Endothelial cell (in vitro differentiated cells): ENCODE results near the gene LMF2. TPM values are rescaled to one million over a fixed set of nuclear protein-coding genes. Genes with fewer than 3 reads are reported as not detected.

ENCODE experiments used
- DNase-seq: peaks from one replicate; pipeline ENCODE4 v3.0.0; 2021; ENCODE audit warnings: low spot score
- H3K27ac Mint-ChIP-seq: one replicate; pipeline ENCODE4 v1.8.0; 2021; ENCODE audit warnings: mixed read lengths, inconsistent platforms; ENCODE audit not compliant: unreplicated experiment
- H3K27me3 Mint-ChIP-seq: one replicate; pipeline ENCODE4 v1.8.0; 2021; ENCODE audit warnings: mild to moderate bottlenecking, moderate library complexity, mixed read lengths, inconsistent platforms; ENCODE audit not compliant: unreplicated experiment
- H3K36me3 Mint-ChIP-seq: one replicate; pipeline ENCODE4 v1.8.0; 2021; ENCODE audit warnings: mild to moderate bottlenecking, low read depth, mixed read lengths, inconsistent platforms; ENCODE audit not compliant: unreplicated experiment
- H3K4me1 Mint-ChIP-seq: one replicate; pipeline ENCODE4 v1.8.0; 2021; ENCODE audit warnings: mild to moderate bottlenecking, mixed read lengths, inconsistent platforms; ENCODE audit not compliant: unreplicated experiment
- H3K4me3 Mint-ChIP-seq: one replicate; pipeline ENCODE4 v1.8.0; 2021; ENCODE audit warnings: mild to moderate bottlenecking, mixed read lengths, inconsistent platforms; ENCODE audit not compliant: unreplicated experiment
- H3K9me3 Mint-ChIP-seq: one replicate; pipeline ENCODE4 v1.8.0; 2021; ENCODE audit warnings: mixed read lengths, inconsistent platforms; ENCODE audit not compliant: unreplicated experiment
- total RNA-seq: library from RNA; stranded (reverse); fragmentation: NEBNext Ultra II Directional; extraction: Animal tissue kit (Norgen Biotek cat#: 25700); gene quantifications from one replicate; pipeline ENCODE4 v1.2.1, GENCODE V29; 2021; ENCODE audit not compliant: unreplicated experiment
- TF ChIP-seq, protein P1 (sequence below): fragments of 200-600 bp; sonication (generic); IDR thresholded peaks from one replicate; pipeline ENCODE4 v1.5.0; 2021; ENCODE audit warnings: antibody characterized with exemption; ENCODE audit not compliant: unreplicated experiment

The LMF2 gene
- total RNA-seq, 1 donor from 2014 or later: 88.2 TPM

DNA sequence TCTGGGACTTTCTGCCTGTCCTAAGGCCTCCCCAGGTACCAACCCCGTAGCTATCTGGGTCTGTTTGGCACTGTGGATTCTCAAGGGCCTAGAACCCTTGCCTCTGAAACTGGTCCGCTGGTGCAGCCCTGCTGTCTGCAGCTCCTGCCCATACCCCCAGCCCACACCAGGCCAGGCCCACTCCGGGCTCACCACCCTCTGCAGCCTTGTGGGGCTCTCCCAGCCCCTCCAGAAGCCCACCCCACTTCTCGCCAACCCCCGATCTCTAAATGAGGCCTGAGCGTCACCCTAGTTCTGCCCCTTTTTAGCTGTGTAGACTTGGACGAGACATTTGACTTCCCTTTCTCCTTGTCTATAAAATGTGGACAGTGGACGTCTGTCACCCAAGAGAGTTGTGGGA is 42.9 kb upstream of the LMF2 start:
- no peaks in the 10 kb centered on the region for H3K36me3 Mint-ChIP-seq
- TF ChIP-seq, protein P1, sequence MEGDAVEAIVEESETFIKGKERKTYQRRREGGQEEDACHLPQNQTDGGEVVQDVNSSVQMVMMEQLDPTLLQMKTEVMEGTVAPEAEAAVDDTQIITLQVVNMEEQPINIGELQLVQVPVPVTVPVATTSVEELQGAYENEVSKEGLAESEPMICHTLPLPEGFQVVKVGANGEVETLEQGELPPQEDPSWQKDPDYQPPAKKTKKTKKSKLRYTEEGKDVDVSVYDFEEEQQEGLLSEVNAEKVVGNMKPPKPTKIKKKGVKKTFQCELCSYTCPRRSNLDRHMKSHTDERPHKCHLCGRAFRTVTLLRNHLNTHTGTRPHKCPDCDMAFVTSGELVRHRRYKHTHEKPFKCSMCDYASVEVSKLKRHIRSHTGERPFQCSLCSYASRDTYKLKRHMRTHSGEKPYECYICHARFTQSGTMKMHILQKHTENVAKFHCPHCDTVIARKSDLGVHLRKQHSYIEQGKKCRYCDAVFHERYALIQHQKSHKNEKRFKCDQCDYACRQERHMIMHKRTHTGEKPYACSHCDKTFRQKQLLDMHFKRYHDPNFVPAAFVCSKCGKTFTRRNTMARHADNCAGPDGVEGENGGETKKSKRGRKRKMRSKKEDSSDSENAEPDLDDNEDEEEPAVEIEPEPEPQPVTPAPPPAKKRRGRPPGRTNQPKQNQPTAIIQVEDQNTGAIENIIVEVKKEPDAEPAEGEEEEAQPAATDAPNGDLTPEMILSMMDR: no peak
- H3K4me3 Mint-ChIP-seq: no peak overlapping the region
- H3K27ac Mint-ChIP-seq: no peak overlapping the region
- no peaks in the 10 kb centered on the region for H3K9me3 Mint-ChIP-seq
- DNase-seq: no peak
- H3K27me3 Mint-ChIP-seq: peaks cover 6% of the 10 kb centered on the region
- H3K4me1 Mint-ChIP-seq: peaks cover 5% of the 10 kb centered on the region

DNA sequence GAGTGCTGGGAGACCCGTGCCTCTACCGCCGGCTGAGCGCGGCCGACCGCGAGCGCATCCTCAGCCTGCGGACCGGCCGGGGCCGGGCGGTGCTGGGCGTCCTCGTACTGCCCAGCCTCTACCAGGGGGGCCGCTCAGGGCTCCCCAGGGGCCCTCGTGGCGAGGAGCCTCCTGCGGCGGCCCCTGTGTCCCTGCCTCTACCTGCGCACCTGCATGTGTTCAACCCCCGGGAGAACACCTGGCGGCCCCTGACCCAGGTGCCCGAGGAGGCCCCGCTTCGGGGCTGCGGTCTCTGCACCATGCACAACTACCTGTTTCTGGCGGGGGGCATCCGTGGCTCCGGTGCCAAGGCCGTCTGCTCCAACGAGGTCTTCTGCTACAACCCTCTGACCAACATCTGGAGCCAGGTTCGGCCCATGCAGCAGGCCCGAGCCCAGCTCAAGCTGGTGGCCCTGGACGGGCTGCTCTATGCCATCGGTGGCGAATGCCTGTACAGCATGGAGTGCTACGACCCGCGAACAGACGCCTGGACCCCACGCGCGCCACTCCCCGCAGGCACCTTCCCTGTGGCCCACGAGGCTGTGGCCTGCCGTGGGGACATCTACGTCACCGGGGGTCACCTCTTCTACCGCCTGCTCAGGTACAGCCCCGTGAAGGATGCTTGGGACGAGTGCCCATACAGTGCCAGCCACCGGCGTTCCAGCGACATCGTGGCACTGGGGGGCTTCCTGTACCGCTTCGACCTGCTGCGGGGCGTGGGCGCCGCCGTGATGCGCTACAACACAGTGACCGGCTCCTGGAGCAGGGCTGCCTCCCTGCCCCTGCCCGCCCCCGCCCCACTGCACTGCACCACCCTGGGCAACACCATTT is 41.7 kb upstream of the LMF2 start:
- Mint-ChIP-seq H3K4me3 (no peak overlapping the region), H3K27me3 (peaks cover 6% of the 10 kb centered on the region), H3K4me1 (peaks cover 5% of the 10 kb centered on the region), H3K27ac (no peak overlapping the region), H3K9me3 (no peaks in the 10 kb centered on the region), H3K36me3 (no peaks in the 10 kb centered on the region)
- TF ChIP-seq, protein P1: no peak
- no peak for DNase-seq

DNA sequence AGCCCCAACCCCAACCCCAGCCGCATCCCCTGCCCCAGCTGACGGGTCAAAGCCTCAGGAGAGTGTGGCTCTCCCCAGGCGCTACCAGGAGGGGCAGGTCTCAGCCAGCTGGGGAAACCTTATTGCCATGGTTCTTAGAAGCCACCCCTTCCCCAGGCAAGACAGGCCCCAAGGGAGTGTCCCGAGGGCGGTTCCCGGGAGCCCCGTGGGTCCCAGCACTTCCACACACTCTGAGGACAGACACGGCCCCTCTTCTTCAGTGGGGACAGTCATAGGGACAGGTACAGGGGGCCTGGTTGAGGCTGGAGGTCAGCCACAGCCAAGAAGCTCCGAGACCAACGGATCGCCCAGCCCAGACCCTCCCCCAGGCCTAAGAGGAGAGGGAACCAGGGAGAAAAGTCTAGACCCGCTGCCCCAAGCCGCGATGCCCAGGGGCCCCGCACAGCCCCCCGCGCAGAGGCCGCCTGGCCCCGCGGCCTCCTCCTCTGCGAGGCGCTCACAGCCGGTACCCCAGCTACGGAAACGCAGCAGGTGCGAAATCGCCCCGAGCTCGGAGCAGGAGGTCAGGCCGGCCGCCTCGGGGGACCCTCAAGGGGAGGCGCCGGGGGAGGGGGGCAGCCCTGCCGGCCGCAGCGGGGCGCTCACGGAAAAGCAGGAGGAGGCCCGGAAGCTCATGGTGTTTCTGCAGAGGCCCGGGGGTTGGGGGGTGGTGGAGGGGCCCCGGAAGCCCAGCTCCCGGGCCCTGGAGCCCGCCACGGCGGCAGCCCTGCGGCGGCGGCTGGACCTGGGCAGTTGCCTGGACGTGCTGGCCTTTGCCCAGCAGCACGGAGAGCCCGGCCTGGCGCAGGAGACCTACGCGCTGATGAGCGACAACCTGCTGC is 40.8 kb upstream of the LMF2 start:
- no peak for DNase-seq

DNA sequence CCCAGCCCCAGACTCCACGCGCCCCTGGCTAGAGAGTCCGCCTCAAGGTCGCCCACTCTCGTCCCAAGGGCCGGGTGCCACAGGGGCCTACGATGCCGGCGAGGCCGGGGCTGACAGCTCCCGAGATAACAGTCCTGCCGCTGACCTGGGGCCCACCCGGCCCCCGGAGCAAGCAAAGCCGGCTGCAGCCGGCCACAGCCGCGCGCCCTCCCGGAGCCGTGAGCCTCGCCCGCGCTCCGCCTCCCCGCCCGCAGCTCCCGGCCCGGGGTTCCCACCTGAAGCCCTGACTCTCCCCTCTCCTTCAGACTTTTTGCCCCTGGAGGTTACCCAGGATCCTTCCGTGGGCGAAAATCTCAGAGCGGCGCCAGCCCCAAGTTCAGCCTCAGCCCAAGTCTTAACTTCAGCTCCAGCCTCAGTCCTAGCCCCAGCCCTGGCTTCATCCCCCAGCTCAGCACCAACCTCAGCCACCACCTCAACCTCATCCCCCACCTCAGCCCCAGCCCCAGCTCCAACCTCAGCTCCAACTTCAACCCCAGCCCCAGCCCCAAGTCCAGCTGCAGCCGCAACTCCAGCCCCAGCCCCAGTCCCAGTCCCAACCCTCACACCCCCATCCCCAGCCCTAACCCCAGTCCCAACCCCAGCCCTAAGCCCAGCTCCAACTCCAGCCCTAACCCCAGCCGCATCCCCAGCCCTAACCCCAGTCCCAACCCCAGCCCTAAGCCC is 39.9 kb upstream of the LMF2 start:
- no peaks in the 10 kb centered on the region for H3K36me3 Mint-ChIP-seq
- H3K4me3 Mint-ChIP-seq: no peak overlapping the region
- H3K27ac Mint-ChIP-seq: no peak overlapping the region
- TF ChIP-seq, protein P1: no peak
- DNase-seq: no peak
- no peaks in the 10 kb centered on the region for H3K9me3 Mint-ChIP-seq
- H3K27me3 Mint-ChIP-seq: peaks cover 6% of the 10 kb centered on the region
- peaks cover 5% of the 10 kb centered on the region for H3K4me1 Mint-ChIP-seq

More for the DNA sequence above, 40.8 kb upstream of the LMF2 start:
- TF ChIP-seq, protein P1: no peak
- Mint-ChIP-seq H3K36me3 (no peaks in the 10 kb centered on the region), H3K9me3 (no peaks in the 10 kb centered on the region), H3K27me3 (peaks cover 6% of the 10 kb centered on the region), H3K27ac (no peak overlapping the region), H3K4me3 (no peak overlapping the region), H3K4me1 (peaks cover 5% of the 10 kb centered on the region)
